Stimulated activated CD4-positive, alpha-beta T cell treated with anti-CD3 and anti-CD28 coated beads, Interleukin-1b, Interleukin-23, amount 100 ng/mL, for 1 hour (primary cell): ENCODE results near the gene SLC5A10.

Experiments used
- DNase-seq, 2 donors: peaks; one replicate each; pipeline ENCODE4 v3.0.0-alpha.2; 2020; ENCODE audit warnings: low read depth in 2 of 2

Gene SLC5A10

DNA sequence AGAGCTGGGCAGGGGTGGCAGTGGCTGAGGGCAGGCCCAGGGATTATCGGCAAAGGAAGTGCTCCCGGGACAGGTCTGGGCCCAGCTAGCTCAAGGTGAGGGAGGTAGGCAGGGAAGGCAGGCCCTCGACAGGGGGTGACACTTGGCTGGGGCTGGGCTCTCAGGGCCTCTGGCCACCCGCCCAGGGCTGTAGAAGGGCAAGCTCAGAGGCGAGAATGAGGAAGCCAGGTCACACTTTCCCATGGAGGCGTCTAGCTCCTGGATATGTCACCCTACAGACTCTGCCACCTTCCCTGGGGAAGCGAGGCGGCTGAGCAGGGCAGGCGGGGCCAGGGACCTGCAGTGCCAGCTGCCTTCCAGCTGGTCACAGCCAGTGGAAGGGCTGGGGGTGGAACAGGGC is 33.5 kb downstream of the SLC5A10 start:
- DNase-seq: no peak

DNA sequence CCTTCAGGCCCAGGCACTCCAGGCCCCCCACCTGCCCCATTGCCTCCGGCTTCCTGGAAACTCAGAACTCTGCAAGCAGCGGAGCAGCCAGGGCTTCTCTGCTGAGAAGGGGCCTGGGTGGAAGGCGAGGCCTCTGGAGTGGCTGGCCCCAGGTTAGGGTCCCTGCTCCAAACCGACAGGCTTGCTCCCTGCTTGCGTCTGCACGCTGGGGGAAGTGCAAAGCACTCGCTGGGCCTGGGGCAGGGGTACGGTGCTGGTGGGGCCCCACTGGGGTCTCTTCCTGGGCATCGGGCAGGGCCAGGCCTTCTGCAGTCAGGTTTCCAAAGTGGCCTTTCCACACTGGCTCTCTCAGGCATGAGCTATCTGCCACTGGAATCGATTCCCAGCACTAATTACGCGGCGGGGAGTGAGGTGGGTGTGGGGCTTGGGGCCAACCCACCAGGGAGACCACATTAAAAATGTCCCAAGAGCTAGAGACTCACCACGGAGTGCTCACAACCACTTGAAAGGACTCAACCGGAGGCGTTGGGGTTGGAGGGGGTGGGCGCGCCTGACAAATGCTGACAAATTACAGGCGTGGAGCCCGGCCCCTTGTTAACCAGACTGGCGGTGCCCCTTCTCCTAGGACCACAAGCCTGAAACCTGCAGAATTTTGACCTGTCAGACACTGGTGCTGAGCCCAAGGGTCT is 34.7 kb downstream of the SLC5A10 start:
- DNase-seq: no peak

DNA sequence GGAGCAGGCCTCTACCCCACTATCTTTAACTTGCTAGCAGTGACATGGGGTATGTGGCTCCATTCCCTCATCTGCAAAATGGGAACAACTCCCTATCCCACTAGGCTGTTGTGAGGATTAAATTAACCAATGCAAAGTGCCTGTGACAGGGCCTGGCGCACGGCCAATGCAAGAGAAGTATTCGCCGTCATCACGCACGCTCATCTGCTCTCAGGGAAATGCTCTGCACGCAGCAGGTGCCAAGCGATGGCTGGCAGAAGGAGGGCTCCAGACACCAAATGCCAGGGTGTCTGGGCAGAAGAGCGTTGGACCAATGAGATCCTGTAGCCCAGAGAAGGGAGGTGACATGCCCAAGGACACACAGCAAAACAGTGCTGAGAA is 35.3 kb downstream of the SLC5A10 start:
- no peak for DNase-seq

DNA sequence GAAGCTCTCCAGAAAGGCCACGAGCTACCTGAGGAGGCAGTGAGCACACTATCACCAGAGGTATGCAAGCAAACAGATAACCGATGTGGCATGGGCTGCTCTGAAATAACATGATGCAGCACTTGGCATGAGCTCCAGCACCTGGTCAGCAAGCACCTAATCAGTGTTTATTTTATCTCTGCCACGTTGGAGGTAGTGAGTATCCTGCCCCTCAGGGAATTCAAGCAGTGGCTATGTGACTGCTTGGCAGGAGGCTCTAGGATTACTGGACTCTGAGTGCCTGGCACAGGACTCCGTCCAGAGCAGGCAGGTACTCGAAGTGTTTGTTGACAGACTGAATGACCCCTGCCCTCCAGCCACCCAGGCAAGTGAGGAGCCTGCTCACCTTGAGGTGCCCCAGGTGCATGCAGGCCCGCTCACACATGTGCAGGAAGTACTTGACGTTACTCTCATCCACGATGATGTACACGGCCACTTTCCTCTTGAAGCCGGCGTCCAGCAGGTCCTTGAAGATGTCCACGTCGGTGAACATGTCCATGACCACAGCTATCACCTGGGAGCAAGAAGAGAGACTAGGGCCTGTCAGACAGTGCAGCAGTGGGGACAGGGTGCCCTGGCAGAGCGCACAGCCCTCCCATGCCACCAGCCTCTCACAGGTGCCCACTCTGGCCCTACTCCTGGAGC is 36.0 kb downstream of the SLC5A10 start:
- DNase-seq: no peak

- no peak for DNase-seq
Observed at GRCh38 chr17:18988546-18989173, 36.7 kb downstream of the SLC5A10 start.

GRCh38 chr17:18990331-18990730 is 38.4 kb downstream of the SLC5A10 start:
- no peak for DNase-seq

GRCh38 chr17:18991531-18992315 is 39.8 kb downstream of the SLC5A10 start:
- DNase-seq: no peak

GRCh38 chr17:18992454-18993130 is 40.6 kb downstream of the SLC5A10 start:
- DNase-seq: no peak

DNA sequence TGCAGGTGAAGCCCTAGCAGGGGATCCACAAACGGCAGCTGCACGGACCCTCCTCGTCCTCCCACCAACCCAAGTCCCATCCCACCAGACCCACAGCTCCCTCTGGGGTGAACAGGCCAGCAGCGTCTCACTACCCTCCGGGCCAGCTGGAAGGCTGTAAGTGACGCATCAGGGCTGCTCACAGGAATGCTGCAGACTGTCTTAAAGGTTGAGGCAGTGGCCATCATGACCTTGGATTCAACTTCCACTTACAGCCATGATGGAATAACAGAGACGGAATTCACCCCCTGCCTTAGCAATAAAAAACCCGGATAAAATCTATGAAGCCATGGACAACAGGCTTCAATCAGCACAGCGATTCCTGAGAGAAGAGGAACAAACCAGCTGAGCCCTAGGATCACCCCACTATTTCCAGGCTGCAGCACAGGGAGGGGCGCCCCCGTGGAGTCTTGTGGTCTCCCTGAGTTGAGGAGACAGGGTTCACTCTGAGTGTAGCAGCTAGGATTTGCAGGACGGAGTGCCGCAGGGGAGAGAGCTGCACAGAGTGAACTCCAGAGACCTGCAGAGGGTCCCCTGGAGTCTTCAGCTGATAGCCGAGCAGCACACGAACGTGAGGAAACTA is 42.1 kb downstream of the SLC5A10 start:
- DNase-seq: no peak

GRCh38 chr17:18994631-18995030 is 42.7 kb downstream of the SLC5A10 start:
- no peak for DNase-seq

- no peak for DNase-seq
Observed at GRCh38 chr17:18995220-18995619, 43.3 kb downstream of the SLC5A10 start.

DNA sequence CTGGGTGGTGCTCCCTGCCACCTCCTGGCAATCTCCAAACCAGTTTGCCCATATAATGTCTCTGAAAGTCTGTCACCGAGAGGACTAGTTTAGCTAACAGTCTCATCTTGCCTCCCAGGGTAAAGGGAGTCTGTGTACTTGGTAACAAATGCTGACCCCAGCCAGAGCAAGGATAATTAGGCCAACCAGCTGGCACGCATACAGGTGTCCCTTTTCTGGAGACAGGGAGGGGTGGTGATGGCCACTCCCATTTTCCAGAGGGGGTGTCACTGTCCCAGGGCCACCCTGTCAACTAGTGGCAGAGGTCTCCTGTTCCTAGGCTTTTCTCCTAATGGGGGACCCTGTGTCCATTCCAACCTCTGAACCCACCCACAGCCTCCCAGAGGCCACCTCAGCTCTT is 44.5 kb downstream of the SLC5A10 start:
- no peak for DNase-seq

- DNase-seq: no peak
Observed at GRCh38 chr17:18997650-18998196, 45.8 kb downstream of the SLC5A10 start.

DNA sequence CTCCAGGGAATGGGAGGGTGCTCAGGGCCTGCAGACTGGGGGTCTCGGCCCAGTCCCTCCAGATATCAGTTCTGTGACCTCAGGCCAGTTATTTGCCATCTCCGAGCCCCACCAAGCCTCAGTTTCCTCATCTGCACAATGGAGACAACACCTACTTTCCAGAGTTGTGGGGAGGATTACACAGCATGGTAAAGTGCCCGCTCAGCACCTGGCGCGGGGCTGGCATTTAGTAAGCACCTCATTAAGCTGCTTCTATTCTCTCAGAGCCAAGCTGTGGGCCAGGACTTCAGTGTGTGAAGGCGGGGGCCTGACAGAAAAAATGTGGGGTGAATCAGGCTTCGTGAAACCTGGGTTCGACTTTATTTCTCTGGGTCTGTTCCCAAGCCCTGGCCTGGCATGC is 47.4 kb downstream of the SLC5A10 start:
- no peak for DNase-seq

- no peak for DNase-seq
Observed at GRCh38 chr17:18999911-19000310, 47.9 kb downstream of the SLC5A10 start.

GRCh38 chr17:19000531-19001325 is 48.8 kb downstream of the SLC5A10 start:
- DNase-seq: no peak

DNA sequence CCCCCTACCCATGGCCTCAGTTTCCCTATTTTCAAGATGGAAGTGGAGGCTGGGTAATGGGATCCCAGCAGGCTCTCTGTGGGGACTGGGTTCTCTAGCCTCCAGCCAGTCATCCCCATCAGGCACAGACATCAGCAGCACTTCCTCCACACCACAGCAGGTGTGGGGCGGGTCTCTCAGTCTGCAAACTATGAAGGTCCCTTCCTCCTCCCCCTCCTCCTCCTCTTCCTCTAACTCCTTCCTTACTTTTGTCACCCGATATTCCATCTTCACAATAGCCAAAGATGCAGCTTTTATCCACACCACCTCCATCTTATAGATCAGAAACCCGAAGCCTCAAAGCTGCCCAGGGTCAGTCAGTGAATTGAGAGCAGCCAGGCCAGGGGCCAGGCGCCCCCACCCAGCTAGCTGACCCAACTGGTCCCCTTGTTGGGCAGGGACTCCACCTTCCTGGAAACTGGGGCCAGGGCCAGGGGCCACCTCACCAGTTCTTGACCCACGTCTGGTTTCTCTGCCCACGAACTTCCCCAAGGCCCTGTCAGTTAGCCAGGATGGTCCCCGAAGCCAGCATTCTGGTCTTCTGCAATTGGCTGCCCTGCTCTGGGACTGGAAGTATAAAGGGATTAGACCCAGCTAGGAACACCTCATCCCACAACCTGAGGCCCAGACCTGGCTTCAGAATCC is 50.1 kb downstream of the SLC5A10 start:
- no peak for DNase-seq

DNA sequence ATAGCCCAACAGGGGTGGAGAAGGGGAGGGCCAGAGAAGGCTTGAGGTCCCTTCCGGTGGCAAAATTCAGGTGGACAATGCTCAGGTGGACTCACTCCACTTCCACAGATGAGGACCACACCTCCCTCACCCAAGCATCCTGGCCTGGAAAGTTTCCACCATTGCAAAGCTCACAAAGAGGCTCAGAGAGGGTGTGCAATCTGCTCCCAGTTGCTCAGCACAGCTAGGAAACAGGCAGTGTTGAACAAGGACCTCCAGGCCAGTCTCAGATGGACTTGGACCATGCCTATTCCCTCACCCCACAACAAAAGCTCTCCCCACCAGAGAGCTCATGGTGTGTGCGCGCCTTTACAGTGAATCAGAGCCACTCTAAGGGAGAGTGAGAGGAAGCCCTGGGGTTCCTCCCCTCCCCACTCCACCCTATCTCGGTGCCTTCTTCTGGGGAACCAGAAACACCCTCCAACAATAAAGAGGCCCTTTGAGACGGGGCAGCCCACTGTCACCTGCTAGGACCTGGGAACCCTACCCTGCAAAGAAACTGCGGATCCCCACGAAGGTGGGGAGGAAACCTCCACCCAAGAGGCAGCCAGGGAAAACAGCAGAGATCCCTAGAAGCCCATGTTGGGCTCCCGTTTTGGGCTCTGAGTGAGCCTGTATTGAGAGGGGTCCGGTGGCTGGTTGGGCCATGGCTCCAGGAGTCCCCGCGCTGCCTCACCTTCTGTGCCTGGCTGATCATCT is 51.0 kb downstream of the SLC5A10 start:
- DNase-seq: no peak
